Tibial nerve (tissue), 4 donors: ENCODE data around the gene OR10H2.

ENCODE experiments used
- EP300 ChIP-seq, 2 donors: sonication (generic); formaldehyde crosslinking; IDR thresholded peaks; one replicate each; pipeline ENCODE4 v1.6.1; 2017; ENCODE audit warnings: antibody characterized with exemption in 2 of 2, mild to moderate bottlenecking in 1 of 2
- POLR2A ChIP-seq, 2 donors: fragments of 450-650 bp; IDR thresholded peaks; one replicate each; pipeline ENCODE4 v1.6.1; 2017; ENCODE audit warnings: antibody characterized with exemption in 2 of 2, mild to moderate bottlenecking in 2 of 2, moderate library complexity in 2 of 2
- TF ChIP-seq, protein P1 (sequence below), 5 experiments: fragments of 200-600 bp in 3 of 5; fragments of 450-650 bp in 2 of 5; sonication (generic) in 3 of 5; IDR thresholded peaks; one replicate each; pipeline ENCODE4 v1.5.1; 2016 to 2019; ENCODE audit warnings: antibody characterized with exemption in 5 of 5, mild to moderate bottlenecking in 3 of 5, moderate library complexity in 2 of 5

DNA sequence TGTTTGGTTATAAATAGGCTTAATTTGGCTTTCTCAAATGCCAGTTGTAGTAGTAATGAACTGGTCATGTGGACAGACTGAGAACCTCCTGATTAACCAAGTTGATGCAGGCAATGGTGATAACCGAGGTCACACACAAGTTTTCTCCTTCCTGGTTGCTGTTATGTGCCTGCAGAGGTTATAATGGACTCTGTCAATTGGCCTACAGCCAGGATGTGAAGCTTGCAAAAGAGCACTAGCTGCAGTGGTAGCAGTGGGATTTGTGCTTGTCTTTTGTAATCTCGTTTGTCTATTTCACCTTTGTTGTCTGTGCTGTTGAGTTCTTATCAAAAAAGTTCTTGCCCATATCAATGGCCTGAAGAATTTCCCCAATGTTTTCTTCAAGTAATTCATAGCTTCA, 30.6 kb downstream of the OR10H2 start:
- TF ChIP-seq, protein P1, sequence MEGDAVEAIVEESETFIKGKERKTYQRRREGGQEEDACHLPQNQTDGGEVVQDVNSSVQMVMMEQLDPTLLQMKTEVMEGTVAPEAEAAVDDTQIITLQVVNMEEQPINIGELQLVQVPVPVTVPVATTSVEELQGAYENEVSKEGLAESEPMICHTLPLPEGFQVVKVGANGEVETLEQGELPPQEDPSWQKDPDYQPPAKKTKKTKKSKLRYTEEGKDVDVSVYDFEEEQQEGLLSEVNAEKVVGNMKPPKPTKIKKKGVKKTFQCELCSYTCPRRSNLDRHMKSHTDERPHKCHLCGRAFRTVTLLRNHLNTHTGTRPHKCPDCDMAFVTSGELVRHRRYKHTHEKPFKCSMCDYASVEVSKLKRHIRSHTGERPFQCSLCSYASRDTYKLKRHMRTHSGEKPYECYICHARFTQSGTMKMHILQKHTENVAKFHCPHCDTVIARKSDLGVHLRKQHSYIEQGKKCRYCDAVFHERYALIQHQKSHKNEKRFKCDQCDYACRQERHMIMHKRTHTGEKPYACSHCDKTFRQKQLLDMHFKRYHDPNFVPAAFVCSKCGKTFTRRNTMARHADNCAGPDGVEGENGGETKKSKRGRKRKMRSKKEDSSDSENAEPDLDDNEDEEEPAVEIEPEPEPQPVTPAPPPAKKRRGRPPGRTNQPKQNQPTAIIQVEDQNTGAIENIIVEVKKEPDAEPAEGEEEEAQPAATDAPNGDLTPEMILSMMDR (IDR thresholded peaks at IDR 0.05): no peak
- TF ChIP-seq EP300 (IDR thresholded peaks at IDR 0.05) (no peak), POLR2A (IDR thresholded peaks at IDR 0.05) (no peak)
